DOHH2 (cell line): ENCODE measurements around the gene FAM181B.

Source experiments
- EZH2phosphoT487 ChIP-seq: fragments of 200-600 bp; sonication (generic); IDR thresholded peaks from 2 replicates; pipeline ENCODE4 v1.6.1; 2017; ENCODE audit warnings: borderline replicate concordance, mild to moderate bottlenecking, antibody characterized with exemption, low read length, moderate library complexity, mixed read lengths
- TF ChIP-seq, protein P1 (sequence below): fragments of 200-600 bp; sonication (generic); IDR thresholded peaks from one replicate; pipeline ENCODE4 v1.5.1; 2014; ENCODE audit warnings: antibody characterized with exemption, mild to moderate bottlenecking, low read depth, low read length; ENCODE audit not compliant: poor library complexity, severe bottlenecking

DNA sequence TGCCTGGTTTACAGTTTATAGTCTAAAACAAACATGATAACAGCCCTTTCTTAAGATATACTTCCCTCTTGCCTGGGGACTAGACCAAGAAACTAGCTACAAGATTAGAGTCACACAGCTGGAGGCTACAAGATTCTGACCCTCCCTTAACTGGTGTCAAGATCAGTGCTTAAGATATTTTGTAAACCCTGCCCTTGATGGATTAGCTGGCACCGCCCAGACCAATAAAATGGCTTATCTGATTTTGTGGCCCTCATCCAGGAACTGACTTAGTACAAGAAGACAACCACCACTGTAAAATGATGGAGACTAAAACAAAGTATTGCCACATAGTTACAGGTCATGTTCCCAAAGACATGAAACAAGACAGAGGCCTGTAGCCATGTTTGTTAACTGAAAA, 53.4 kb downstream of the FAM181B start:
- TF ChIP-seq, protein P1, sequence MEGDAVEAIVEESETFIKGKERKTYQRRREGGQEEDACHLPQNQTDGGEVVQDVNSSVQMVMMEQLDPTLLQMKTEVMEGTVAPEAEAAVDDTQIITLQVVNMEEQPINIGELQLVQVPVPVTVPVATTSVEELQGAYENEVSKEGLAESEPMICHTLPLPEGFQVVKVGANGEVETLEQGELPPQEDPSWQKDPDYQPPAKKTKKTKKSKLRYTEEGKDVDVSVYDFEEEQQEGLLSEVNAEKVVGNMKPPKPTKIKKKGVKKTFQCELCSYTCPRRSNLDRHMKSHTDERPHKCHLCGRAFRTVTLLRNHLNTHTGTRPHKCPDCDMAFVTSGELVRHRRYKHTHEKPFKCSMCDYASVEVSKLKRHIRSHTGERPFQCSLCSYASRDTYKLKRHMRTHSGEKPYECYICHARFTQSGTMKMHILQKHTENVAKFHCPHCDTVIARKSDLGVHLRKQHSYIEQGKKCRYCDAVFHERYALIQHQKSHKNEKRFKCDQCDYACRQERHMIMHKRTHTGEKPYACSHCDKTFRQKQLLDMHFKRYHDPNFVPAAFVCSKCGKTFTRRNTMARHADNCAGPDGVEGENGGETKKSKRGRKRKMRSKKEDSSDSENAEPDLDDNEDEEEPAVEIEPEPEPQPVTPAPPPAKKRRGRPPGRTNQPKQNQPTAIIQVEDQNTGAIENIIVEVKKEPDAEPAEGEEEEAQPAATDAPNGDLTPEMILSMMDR = no peak
- no peak for TF ChIP-seq EZH2phosphoT487
